PC-3 (cell line): Measurements from ENCODE around the gene VWA3B. TPM values are rescaled to one million over a fixed set of nuclear protein-coding genes. Genes with fewer than 3 reads are reported as not detected.

Experiments used
- ATAC-seq: fragments of 200-7000 bp; cut with Tn5 transposase; 2 replicates; pipeline ENCODE4 v1.9.1; 2020; ENCODE audit warnings: mild to moderate bottlenecking, moderate library complexity
- BruUV-seq: library from RNA; stranded (reverse); fragments of 400-500 nt; replicated peaks from 2 replicates; lab custom pipeline; 2021; lab: Mats Ljungman, UMichigan
- CTCF ChIA-PET: fragments of 300-600 bp; sonication (Branson Sonifier 250); formaldehyde crosslinking; loops from one replicate; lab custom pipeline; 2022; ENCODE audit warnings: antibody characterized with exemption; lab: Charles Lee
- POLR2A ChIA-PET: fragments of 300-600 bp; sonication (Branson Sonifier 250); formaldehyde crosslinking; loops from one replicate; lab custom pipeline; 2022; ENCODE audit warnings: antibody characterized with exemption; ENCODE audit not compliant: unreplicated experiment; lab: Charles Lee
- DNase-seq: peaks from one replicate; pipeline ENCODE4 v3.0.0-alpha.2; 2015
- H2AFZ ChIP-seq: fragments of 300-600 bp; sonication (generic); 2 replicates; pipeline ENCODE4 v1.6.0; 2016; ENCODE audit warnings: antibody characterized with exemption, low read length
- H3F3A ChIP-seq: fragments of 300-600 bp; sonication (generic); one replicate; pipeline ENCODE4 v1.6.0; 2017; ENCODE audit warnings: antibody characterized with exemption, low read length, control low read depth, mild to moderate bottlenecking; ENCODE audit not compliant: unreplicated experiment
- H3K27ac ChIP-seq: fragments of 300-600 bp; sonication (generic); 2 replicates; pipeline ENCODE4 v1.5.1; 2016; ENCODE audit warnings: mild to moderate bottlenecking, low read length
- H3K27me3 ChIP-seq: fragments of 300-600 bp; sonication (generic); 2 replicates; pipeline ENCODE4 v1.6.1; 2016; ENCODE audit warnings: low read length, mixed read lengths
- H3K36me3 ChIP-seq: fragments of 300-600 bp; sonication (generic); 2 replicates; pipeline ENCODE4 v1.6.1; 2016; ENCODE audit warnings: low read depth, mixed run types, low read length, mixed read lengths
- H3K4me1 ChIP-seq: fragments of 300-600 bp; sonication (generic); 2 replicates; pipeline ENCODE4 v1.5.1; 2016; ENCODE audit warnings: low read length; ENCODE audit not compliant: insufficient read depth
- H3K4me2 ChIP-seq: fragments of 300-600 bp; sonication (generic); 2 replicates; pipeline ENCODE4 v1.6.0; 2016; ENCODE audit warnings: low read length
- H3K4me3 ChIP-seq: fragments of 300-600 bp; sonication (generic); 2 replicates; pipeline ENCODE4 v1.5.1; 2016; ENCODE audit warnings: mild to moderate bottlenecking, low read length, mixed read lengths
- H3K79me2 ChIP-seq: fragments of 300-600 bp; sonication (generic); 2 replicates; pipeline ENCODE4 v1.6.1; 2017; ENCODE audit warnings: low read length, mixed read lengths
- H3K9ac ChIP-seq: fragments of 300-600 bp; sonication (generic); 2 replicates; pipeline ENCODE4 v1.6.0; 2016; ENCODE audit warnings: mild to moderate bottlenecking, low read length
- H3K9me2 ChIP-seq: fragments of 300-600 bp; sonication (generic); replicated peaks from 2 replicates; pipeline ENCODE4 v1.6.1; 2016; ENCODE audit warnings: mixed run types, low read length, mixed read lengths
- H3K9me3 ChIP-seq: fragments of 300-600 bp; sonication (generic); 2 replicates; pipeline ENCODE4 v1.6.1; 2016; ENCODE audit warnings: low read length, mixed read lengths
- H4K20me1 ChIP-seq: fragments of 300-600 bp; sonication (generic); 2 replicates; pipeline ENCODE4 v1.6.1; 2016; ENCODE audit warnings: low read length, mixed read lengths
- CTCF ChIP-seq: fragments of 300-600 bp; sonication (generic); conservative IDR thresholded peaks from 2 replicates; pipeline ENCODE4 v1.5.1; 2017; ENCODE audit warnings: antibody characterized with exemption, low read depth, mild to moderate bottlenecking, low read length
- EZH2 ChIP-seq: fragments of 300-600 bp; sonication (generic); IDR thresholded peaks from one replicate; pipeline ENCODE4 v1.6.1; 2017; ENCODE audit warnings: antibody characterized with exemption, mild to moderate bottlenecking, low read length; ENCODE audit not compliant: unreplicated experiment
- EZH2phosphoT487 ChIP-seq: fragments of 300-600 bp; sonication (generic); IDR thresholded peaks from 2 replicates; pipeline ENCODE4 v1.6.1; 2018; ENCODE audit warnings: mild to moderate bottlenecking, antibody characterized with exemption, low read length, borderline replicate concordance
- intact Hi-C: fragments of 100-400 bp; cut with micrococcal nuclease; formaldehyde crosslinking; loops from 2 replicates; pipeline ENCODE4 v1.9.0; 2023
- total RNA-seq: library from RNA; depleted of rRNA; stranded (reverse); fragments of >200 nt; gene quantifications from 2 replicates; pipeline ENCODE4 v1.2.3, GENCODE V29; 2014

The VWA3B gene
- total RNA-seq, 1 experiment from 2014 or later: not detected

GRCh38 chr2:98084151-98084868 is 2.7 kb upstream of the VWA3B start:
- CTCF ChIA-PET: no interaction called here
- no peaks in the 10 kb centered on the region for H3K27me3 ChIP-seq

DNA sequence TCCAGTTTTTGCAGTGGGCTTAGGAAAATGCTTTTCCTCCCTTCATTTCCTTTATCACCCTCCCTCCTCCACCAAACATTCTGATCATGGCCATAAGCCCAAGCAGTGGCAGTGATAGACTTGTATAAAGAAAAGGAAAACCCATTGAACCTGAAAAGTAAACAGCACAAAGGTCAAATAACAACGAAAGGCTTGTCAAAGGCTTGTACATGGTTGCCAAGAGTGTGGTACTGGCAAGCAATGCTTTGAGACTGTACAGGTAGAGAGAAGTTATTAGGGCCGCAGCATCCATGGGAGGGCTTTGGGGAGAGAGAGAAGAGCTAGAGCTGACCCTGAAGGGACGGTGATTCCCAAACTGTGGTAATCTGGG is 2.1 kb upstream of the VWA3B start:
- intact Hi-C loops: loop anchor here (10.0 kb wide), 1 partner anchor 90 kb away; the partner anchor contains the start of gene TMEM131
- no peak overlapping the region for H3K4me2 ChIP-seq
- no peak overlapping the region for H3K4me3 ChIP-seq
- BruUV-seq: no TSS peak
- peaks cover 9% of the 10 kb centered on the region; the same call in 1 of the 2 replicates for H3K4me1 ChIP-seq
- ChIA-PET CTCF (no interaction called here), POLR2A (interaction anchor here (0.7 kb wide), 1 partner anchor 368 kb away, joined by 3 read pairs; no protein-coding TSS in a partner anchor)
- no peak for TF ChIP-seq EZH2
- TF ChIP-seq CTCF: no peak
- no peak for TF ChIP-seq EZH2phosphoT487
- no peaks in the 10 kb centered on the region for H3K27me3 ChIP-seq
- H3K9ac ChIP-seq: no peak overlapping the region
- H3K9me2 ChIP-seq: no peaks in the 10 kb centered on the region
- no peaks in the 10 kb centered on the region for H3K36me3 ChIP-seq
- no peak overlapping the region for H3K27ac ChIP-seq
- H3F3A ChIP-seq: no peaks in the 10 kb centered on the region
- no peak overlapping the region for H2AFZ ChIP-seq
- H4K20me1 ChIP-seq: no peaks in the 10 kb centered on the region
- DNase-seq (no peak), ATAC-seq (no peak)
- H3K9me3 ChIP-seq: no peaks in the 10 kb centered on the region
- H3K79me2 ChIP-seq: no peaks in the 10 kb centered on the region

More at GRCh38 chr2:98084151-98084868, 2.7 kb upstream of the VWA3B start:
- H3K4me3 ChIP-seq: no peak overlapping the region
- H3K4me2 ChIP-seq: no peak overlapping the region
- H3K4me1 ChIP-seq: peaks cover 9% of the 10 kb centered on the region; the same call in 1 of the 2 replicates
- intact Hi-C loops: loop anchor here (10.0 kb wide), 1 partner anchor 90 kb away; the partner anchor contains the start of gene TMEM131
- no peaks in the 10 kb centered on the region for H3K9me2 ChIP-seq
- H4K20me1 ChIP-seq: no peaks in the 10 kb centered on the region
- no peak overlapping the region for H3K27ac ChIP-seq
- no peak for TF ChIP-seq EZH2phosphoT487
- TF ChIP-seq CTCF: no peak
- TF ChIP-seq EZH2: no peak
- H3F3A ChIP-seq: no peaks in the 10 kb centered on the region
- H3K9ac ChIP-seq: no peak overlapping the region
- no peak for DNase-seq
- H2AFZ ChIP-seq: no peak overlapping the region
- H3K36me3 ChIP-seq: no peaks in the 10 kb centered on the region
- POLR2A ChIA-PET: interaction anchor here (0.7 kb wide), 1 partner anchor 368 kb away, joined by 3 read pairs; no protein-coding TSS in a partner anchor
- no peaks in the 10 kb centered on the region for H3K79me2 ChIP-seq
- ATAC-seq: no peak
- no TSS peak for BruUV-seq
- no peaks in the 10 kb centered on the region for H3K9me3 ChIP-seq

- no TSS peak for BruUV-seq
- intact Hi-C loops: loop anchor here (10.0 kb wide), 1 partner anchor 91 kb away; the partner anchor contains the start of gene TMEM131
- no peaks in the 10 kb centered on the region for H3K9me2 ChIP-seq
- H4K20me1 ChIP-seq: no peaks in the 10 kb centered on the region
- H3K9ac ChIP-seq: no peak overlapping the region
- TF ChIP-seq CTCF: no peak
- TF ChIP-seq EZH2: no peak
- TF ChIP-seq EZH2phosphoT487: no peak
- peaks cover 9% of the 10 kb centered on the region; the same call in 1 of the 2 replicates for H3K4me1 ChIP-seq
- no peaks in the 10 kb centered on the region for H3K36me3 ChIP-seq
- peak; percentile 6 for DNase-seq
- no peak overlapping the region for H2AFZ ChIP-seq
- peak overlapping the region; percentile 82 for H3K4me2 ChIP-seq
- no peaks in the 10 kb centered on the region for H3K79me2 ChIP-seq
- 0 out of 2 replicates have a peak, but pooled peaks have one; percentile 10 for ATAC-seq
- peak overlapping the region; percentile 70; the same call in 1 of the 2 replicates for H3K4me3 ChIP-seq
- no peaks in the 10 kb centered on the region for H3F3A ChIP-seq
- ChIA-PET POLR2A (no interaction called here), CTCF (no interaction called here)
- H3K27me3 ChIP-seq: no peaks in the 10 kb centered on the region
- H3K27ac ChIP-seq: no peak overlapping the region
- no peaks in the 10 kb centered on the region for H3K9me3 ChIP-seq
Observed at GRCh38 chr2:98085649-98086048, 1.3 kb upstream of the VWA3B start.
